ENCODE data around the gene PTPN13.

The PTPN13 gene

DNA sequence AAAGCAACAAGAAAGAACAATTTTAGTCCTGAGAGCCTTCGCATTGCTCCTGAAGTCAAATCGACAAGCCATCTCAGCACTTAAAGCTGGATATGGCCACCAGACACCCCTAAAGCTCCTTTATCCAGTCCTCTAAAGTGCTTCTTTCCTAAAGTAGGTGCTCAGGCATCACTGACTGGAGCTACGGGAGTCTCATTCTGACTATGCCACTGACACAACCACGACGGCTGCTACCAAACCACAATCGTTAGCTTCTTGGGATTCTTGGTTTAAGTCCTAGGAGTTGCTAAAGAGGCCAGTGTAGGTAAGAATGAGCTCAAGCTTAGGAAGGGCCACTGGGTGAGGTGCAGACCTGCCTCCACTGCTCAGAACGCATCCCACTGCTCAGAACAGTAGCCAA, 254.0 kb downstream of the PTPN13 start:
- no peak overlapping the region for H3K4me3 Mint-ChIP-seq
- DNase-seq = no peak
- H3K36me3 Mint-ChIP-seq (ENCODE audit: low read depth) = no peaks in the 10 kb centered on the region
- H3K4me1 Mint-ChIP-seq (ENCODE audit: low read depth) = no peaks in the 10 kb centered on the region
- no peak overlapping the region for H3K27ac Mint-ChIP-seq
- no peaks in the 10 kb centered on the region for H3K9me3 Mint-ChIP-seq
- peaks cover 3% of the 10 kb centered on the region for H3K27me3 Mint-ChIP-seq

- DNase-seq = no peak
- Mint-ChIP-seq H3K27me3 (peaks cover 3% of the 10 kb centered on the region), H3K27ac (no peak within 1 kb of the TSS), H3K4me3 (no peak within 1 kb of the TSS), H3K4me1 (ENCODE audit: low read depth) (no peaks in the 10 kb centered on the region), H3K36me3 (ENCODE audit: low read depth) (no peaks in the 10 kb centered on the region), H3K9me3 (no peaks in the 10 kb centered on the region)
Measured at GRCh38 chr4:86848732-86849619, 254.9 kb downstream of the PTPN13 start, which contains the start of gene SLC10A6. SLC10A6 (minus strand) TSS chr4:86849384; CDS start chr4:86849115, 269 bp downstream.

DNA sequence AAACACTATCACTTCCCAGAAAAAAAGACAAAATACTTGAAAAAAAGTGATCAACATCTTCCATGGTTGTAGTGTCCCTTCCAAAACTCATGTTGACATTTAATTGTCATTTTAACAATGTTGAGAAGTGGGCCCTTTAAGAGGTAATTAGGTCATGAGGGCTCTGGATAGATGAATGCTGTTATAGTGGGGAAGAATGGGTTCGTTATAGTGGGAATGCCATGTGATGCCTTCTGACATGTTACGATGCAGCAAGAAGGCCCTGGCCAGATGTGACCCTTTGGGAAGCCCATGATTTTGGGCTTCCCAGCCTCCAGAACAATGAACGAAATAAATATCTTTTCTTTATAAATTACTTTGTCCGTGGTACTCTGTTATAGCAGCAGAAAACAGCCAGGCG, 259.1 kb downstream of the PTPN13 start:
- Mint-ChIP-seq H3K27ac (no peak overlapping the region), H3K4me3 (no peak overlapping the region), H3K4me1 (ENCODE audit: low read depth) (no peaks in the 10 kb centered on the region), H3K36me3 (ENCODE audit: low read depth) (no peaks in the 10 kb centered on the region), H3K27me3 (peaks cover 3% of the 10 kb centered on the region), H3K9me3 (no peaks in the 10 kb centered on the region)
- no peak for DNase-seq

GRCh38 chr4:86855572-86855971, 261.5 kb downstream of the PTPN13 start:
- H3K4me1 Mint-ChIP-seq (ENCODE audit: low read depth) = no peaks in the 10 kb centered on the region
- DNase-seq = no peak
- H3K27me3 Mint-ChIP-seq = no peaks in the 10 kb centered on the region
- no peaks in the 10 kb centered on the region for H3K9me3 Mint-ChIP-seq
- no peak overlapping the region for H3K4me3 Mint-ChIP-seq
- H3K36me3 Mint-ChIP-seq (ENCODE audit: low read depth) = no peaks in the 10 kb centered on the region
- no peak overlapping the region for H3K27ac Mint-ChIP-seq

DNA sequence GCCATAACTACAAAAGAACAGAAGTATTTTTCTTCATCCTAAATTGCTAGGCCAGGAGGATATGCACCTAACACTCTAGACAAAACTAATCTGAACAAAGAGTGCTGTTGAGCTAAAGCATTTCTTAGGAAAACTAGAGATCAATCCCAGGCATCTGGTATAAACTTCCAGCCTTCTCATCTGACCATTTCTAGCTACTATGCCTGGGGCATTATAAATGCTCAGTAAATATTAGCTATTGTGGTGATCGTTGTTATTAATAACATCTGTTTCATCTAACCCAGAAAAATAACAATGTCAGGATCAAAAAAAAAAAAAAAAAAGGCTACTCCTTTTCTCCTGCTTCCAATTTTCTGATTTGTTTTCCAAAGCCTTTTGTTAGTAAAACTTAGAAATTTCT, 262.8 kb downstream of the PTPN13 start:
- H3K9me3 Mint-ChIP-seq = no peaks in the 10 kb centered on the region
- no peaks in the 10 kb centered on the region for H3K36me3 Mint-ChIP-seq (ENCODE audit: low read depth)
- H3K4me3 Mint-ChIP-seq = no peak overlapping the region
- DNase-seq = no peak
- H3K27me3 Mint-ChIP-seq = no peaks in the 10 kb centered on the region
- no peaks in the 10 kb centered on the region for H3K4me1 Mint-ChIP-seq (ENCODE audit: low read depth)
- no peak overlapping the region for H3K27ac Mint-ChIP-seq

GRCh38 chr4:86857341-86858052, 263.4 kb downstream of the PTPN13 start:
- no peak overlapping the region for H3K27ac Mint-ChIP-seq
- H3K36me3 Mint-ChIP-seq (ENCODE audit: low read depth) = no peaks in the 10 kb centered on the region
- no peak for DNase-seq
- H3K4me1 Mint-ChIP-seq (ENCODE audit: low read depth) = no peaks in the 10 kb centered on the region
- no peak overlapping the region for H3K4me3 Mint-ChIP-seq
- no peaks in the 10 kb centered on the region for H3K9me3 Mint-ChIP-seq
- no peaks in the 10 kb centered on the region for H3K27me3 Mint-ChIP-seq
